ENCODE results near the gene TYMP.

- TF ChIP-seq, protein P1, sequence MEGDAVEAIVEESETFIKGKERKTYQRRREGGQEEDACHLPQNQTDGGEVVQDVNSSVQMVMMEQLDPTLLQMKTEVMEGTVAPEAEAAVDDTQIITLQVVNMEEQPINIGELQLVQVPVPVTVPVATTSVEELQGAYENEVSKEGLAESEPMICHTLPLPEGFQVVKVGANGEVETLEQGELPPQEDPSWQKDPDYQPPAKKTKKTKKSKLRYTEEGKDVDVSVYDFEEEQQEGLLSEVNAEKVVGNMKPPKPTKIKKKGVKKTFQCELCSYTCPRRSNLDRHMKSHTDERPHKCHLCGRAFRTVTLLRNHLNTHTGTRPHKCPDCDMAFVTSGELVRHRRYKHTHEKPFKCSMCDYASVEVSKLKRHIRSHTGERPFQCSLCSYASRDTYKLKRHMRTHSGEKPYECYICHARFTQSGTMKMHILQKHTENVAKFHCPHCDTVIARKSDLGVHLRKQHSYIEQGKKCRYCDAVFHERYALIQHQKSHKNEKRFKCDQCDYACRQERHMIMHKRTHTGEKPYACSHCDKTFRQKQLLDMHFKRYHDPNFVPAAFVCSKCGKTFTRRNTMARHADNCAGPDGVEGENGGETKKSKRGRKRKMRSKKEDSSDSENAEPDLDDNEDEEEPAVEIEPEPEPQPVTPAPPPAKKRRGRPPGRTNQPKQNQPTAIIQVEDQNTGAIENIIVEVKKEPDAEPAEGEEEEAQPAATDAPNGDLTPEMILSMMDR (IDR thresholded peaks at IDR 0.05): no peak
- TF ChIP-seq POLR2AphosphoS5 (IDR thresholded peaks at IDR 0.05; ENCODE audit: low read depth, low read length) (no peak), SIN3A (IDR thresholded peaks at IDR 0.05; ENCODE audit: borderline replicate concordance, low read depth, low read length) (no peak), REST (IDR thresholded peaks at IDR 0.05; ENCODE audit: low read depth, low read length) (no peak)
Observed at GRCh38 chr22:50528682-50529415, 963 bp downstream of the TYMP start.

Measured in SK-N-SH (cell line).